Activated T-helper 1 cell treated with anti-CD3 and anti-CD28 coated beads, Interleukin-12 subunit alpha, Interleukin-12 subunit beta, Interleukin-2, Interleukin-4 antibody, amounts not matched to agents 30 ng/mL and 10 ng/mL and 1 ng/mL, durations not matched to agents 14 hours and 24 hours and 36 hours (primary cell): ENCODE results near the gene MEIS1. TPM values are rescaled to one million over a fixed set of nuclear protein-coding genes. Genes with fewer than 3 reads are reported as not detected.

ENCODE experiments used
- DNase-seq: peaks from one replicate; pipeline ENCODE4 v3.0.0; 2021; ENCODE audit warnings: low spot score
- H3K27ac Mint-ChIP-seq: one replicate; pipeline ENCODE4 v1.8.0; 2021; ENCODE audit warnings: mild to moderate bottlenecking, mixed read lengths
- H3K27me3 Mint-ChIP-seq: one replicate; pipeline ENCODE4 v1.8.0; 2022; ENCODE audit warnings: mild to moderate bottlenecking, moderate library complexity, mixed read lengths; ENCODE audit not compliant: insufficient read depth
- H3K36me3 Mint-ChIP-seq: one replicate; pipeline ENCODE4 v1.8.0; 2021; ENCODE audit warnings: low read depth, mixed read lengths
- H3K4me1 Mint-ChIP-seq: one replicate; pipeline ENCODE4 v1.8.0; 2021; ENCODE audit warnings: low read depth, mixed read lengths
- H3K4me3 Mint-ChIP-seq: one replicate; pipeline ENCODE4 v1.8.0; 2021; ENCODE audit warnings: mild to moderate bottlenecking, moderate library complexity, mixed read lengths
- H3K9me3 Mint-ChIP-seq: one replicate; pipeline ENCODE4 v1.8.0; 2021; ENCODE audit warnings: mixed read lengths
- intact Hi-C: fragments of 100-400 bp; cut with micrococcal nuclease; formaldehyde crosslinking; loops from one replicate; pipeline ENCODE4 v1.15.1; 2024
- total RNA-seq: library from RNA; stranded (reverse); gene quantifications from 2 replicates; pipeline ENCODE4 v1.2.3, GENCODE V29; 2022

Gene MEIS1
- total RNA-seq, 1 donor from 2014 or later, result not detected

DNA sequence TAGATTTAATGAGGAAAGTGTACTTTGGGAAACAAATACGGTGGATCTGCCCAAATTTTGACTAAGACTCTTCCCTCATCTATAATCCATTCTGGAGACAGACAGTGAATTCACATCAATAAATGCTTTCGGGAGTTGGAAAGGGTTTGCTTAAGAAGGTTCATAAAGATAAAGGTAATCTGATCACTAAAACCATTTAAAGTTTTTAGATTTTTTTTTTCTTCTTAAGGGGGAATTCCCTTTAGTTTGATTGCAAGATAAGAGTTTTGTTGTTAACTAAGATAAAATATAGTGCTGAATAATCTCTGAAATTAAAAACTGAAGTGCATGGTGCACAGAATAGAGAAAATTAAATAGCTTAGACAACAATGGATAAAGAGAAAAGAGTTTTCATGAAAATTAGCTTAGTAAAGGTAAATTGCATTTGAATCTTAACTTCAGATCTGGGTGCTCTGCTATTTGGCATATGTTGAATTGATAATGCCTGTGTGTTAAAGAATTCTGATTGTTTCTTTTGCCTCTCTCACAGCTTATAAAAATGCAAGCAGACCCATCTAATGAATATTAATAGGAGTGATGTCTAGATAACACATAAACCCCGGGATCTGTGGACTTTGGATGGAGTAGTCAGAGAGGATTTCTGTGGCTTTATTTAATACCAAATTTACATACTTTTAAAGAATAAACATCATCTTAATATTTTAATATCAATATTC is 100.8 kb downstream of the MEIS1 start:
- H3K9me3 Mint-ChIP-seq, result no peaks in the 10 kb centered on the region
- no peak overlapping the region for H3K27ac Mint-ChIP-seq
- DNase-seq, result no peak
- no peak overlapping the region for H3K4me3 Mint-ChIP-seq
- H3K27me3 Mint-ChIP-seq, result peaks cover 3% of the 10 kb centered on the region
- intact Hi-C loops, result no loop called here
- no peaks in the 10 kb centered on the region for H3K36me3 Mint-ChIP-seq
- no peaks in the 10 kb centered on the region for H3K4me1 Mint-ChIP-seq

DNA sequence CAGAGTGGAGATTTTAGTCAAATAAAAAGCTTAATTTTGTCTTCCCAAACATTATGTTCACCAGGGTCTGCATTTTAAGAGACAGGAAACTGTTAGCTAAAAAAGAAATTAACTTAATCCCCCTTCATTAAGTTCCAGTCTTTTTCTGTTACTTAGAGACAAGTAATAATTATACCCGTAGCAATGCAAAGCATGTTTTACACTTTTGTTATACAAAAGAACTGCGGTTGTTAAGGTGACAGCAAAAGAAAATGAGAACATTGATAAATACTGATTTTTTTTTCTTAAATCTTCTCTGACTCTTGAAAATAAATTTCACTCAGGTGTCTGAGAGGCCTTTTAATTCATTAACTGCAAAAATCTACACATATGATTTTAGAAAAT is 101.4 kb downstream of the MEIS1 start:
- no peak overlapping the region for H3K4me3 Mint-ChIP-seq
- H3K4me1 Mint-ChIP-seq, result no peaks in the 10 kb centered on the region
- no peak overlapping the region for H3K27ac Mint-ChIP-seq
- no peaks in the 10 kb centered on the region for H3K9me3 Mint-ChIP-seq
- no peak for DNase-seq
- intact Hi-C loops, result no loop called here
- peaks cover 3% of the 10 kb centered on the region for H3K27me3 Mint-ChIP-seq
- no peaks in the 10 kb centered on the region for H3K36me3 Mint-ChIP-seq

DNA sequence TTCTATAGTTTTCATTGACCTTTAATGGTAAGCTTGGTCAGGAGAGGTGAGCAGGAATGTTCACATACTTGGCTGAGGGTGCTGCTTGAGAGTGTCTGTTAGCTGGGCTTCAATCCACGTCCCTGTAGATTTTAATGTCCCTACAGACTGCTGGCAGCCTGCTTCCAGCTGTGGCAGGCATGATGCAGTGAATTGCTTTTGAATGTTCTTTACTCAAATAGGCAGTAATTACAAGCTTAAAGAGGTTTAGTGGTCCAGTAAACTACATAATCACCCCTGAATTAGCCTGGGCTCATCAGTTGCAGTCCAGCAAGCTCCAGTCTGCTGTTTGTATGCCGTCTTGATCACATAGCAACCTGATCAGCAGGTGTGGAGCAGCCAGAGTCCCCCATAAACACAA is 102.1 kb downstream of the MEIS1 start:
- H3K36me3 Mint-ChIP-seq, result no peaks in the 10 kb centered on the region
- H3K4me3 Mint-ChIP-seq, result no peak overlapping the region
- no peak for DNase-seq
- H3K27ac Mint-ChIP-seq, result no peak overlapping the region
- intact Hi-C loops, result no loop called here
- H3K27me3 Mint-ChIP-seq, result peaks cover 3% of the 10 kb centered on the region
- no peaks in the 10 kb centered on the region for H3K9me3 Mint-ChIP-seq
- no peaks in the 10 kb centered on the region for H3K4me1 Mint-ChIP-seq

DNA sequence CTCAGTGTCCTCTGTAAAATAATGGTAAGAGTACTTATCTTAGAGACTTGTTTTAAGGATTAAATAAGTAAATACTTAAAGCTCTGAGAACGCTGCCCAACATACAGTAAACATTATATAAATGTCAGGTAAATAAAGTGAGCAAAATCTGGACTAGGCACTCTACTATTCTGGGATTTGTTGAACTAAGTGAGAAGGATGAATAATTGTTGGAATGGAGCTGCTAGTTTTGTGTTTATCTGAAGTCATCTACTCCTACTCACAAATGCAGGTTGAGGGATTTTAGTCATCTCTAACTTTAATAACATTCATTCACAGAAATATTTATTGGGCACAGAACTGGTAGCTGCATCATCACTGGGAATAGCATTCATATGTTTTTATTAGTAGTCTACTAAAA is 103.4 kb downstream of the MEIS1 start:
- DNase-seq, result no peak
- Mint-ChIP-seq H3K36me3 (no peaks in the 10 kb centered on the region), H3K27me3 (peaks cover 3% of the 10 kb centered on the region), H3K9me3 (no peaks in the 10 kb centered on the region), H3K4me3 (no peak overlapping the region), H3K4me1 (no peaks in the 10 kb centered on the region), H3K27ac (no peak overlapping the region)
- intact Hi-C loops, result no loop called here

DNA sequence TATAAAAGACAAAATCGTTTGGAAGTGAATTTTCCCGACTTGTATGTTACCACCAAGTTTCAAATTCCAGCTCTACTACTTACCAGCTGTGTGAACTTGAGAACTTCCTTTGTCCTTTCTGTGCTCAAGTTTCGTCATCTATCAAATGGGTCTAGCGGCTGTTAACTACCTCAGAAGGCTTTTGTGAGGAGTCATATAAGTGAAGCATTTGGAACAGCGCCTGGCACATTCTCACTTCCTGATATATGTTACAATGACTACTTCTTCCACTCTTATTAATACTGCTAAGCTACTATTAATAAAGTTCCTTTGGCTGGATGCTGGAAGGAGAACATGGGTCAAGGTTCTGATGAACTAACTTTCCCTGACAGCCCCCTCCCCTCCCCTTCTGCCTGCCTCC is 104.5 kb downstream of the MEIS1 start:
- H3K4me1 Mint-ChIP-seq, result no peaks in the 10 kb centered on the region
- no peak for DNase-seq
- intact Hi-C loops, result no loop called here
- H3K27ac Mint-ChIP-seq, result no peak overlapping the region
- H3K9me3 Mint-ChIP-seq, result no peaks in the 10 kb centered on the region
- H3K27me3 Mint-ChIP-seq, result peaks cover 3% of the 10 kb centered on the region
- H3K36me3 Mint-ChIP-seq, result no peaks in the 10 kb centered on the region
- H3K4me3 Mint-ChIP-seq, result no peak overlapping the region

DNA sequence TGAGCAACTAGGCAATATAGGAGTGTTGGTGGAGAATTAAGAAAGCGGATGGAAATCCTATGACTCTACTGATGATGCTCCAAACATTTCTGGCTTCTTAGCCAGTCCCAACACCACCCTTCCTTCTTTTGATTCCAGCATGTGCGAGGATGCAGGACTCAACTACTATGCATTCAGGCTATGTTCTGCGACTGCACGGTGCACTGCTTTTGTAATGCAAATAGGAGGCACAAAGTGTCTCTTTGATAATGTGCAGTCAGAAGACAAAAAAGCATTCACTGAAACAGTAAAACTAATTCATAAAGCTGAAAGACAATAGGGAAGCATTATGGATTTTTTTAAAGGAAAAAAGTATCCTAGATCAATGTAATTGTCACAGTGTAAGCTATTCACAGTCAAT is 106.7 kb downstream of the MEIS1 start:
- no peak for DNase-seq
- Mint-ChIP-seq H3K4me1 (no peaks in the 10 kb centered on the region), H3K27ac (no peak overlapping the region), H3K4me3 (no peak overlapping the region), H3K36me3 (no peaks in the 10 kb centered on the region), H3K9me3 (no peaks in the 10 kb centered on the region), H3K27me3 (peaks cover 3% of the 10 kb centered on the region)
- intact Hi-C loops, result no loop called here

GRCh38 chr2:66543257-66543767 is 108.4 kb downstream of the MEIS1 start:
- H3K4me3 Mint-ChIP-seq, result no peak overlapping the region
- H3K27me3 Mint-ChIP-seq, result peaks cover 3% of the 10 kb centered on the region
- no peaks in the 10 kb centered on the region for H3K36me3 Mint-ChIP-seq
- H3K27ac Mint-ChIP-seq, result no peak overlapping the region
- no peaks in the 10 kb centered on the region for H3K9me3 Mint-ChIP-seq
- DNase-seq, result no peak
- intact Hi-C loops, result no loop called here
- H3K4me1 Mint-ChIP-seq, result no peaks in the 10 kb centered on the region

DNA sequence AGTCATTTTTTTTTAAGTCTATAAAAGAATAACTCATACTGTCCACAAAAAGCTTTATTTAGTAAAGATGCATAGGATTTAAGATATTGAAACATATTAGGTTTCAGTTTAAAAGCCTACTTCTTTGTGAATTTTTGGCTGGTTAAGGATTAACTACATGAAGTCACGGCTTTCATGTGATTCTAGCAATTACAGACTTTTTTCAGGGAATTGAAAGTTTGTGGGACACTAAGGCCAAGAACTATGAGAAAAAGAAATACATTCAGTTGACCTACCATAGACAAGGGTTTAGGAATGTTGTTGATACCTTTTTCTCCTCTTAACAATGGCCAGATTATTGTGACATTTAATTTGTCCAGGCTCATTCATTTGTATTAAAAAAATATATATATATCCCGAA is 109.3 kb downstream of the MEIS1 start:
- intact Hi-C loops, result no loop called here
- Mint-ChIP-seq H3K27me3 (peaks cover 3% of the 10 kb centered on the region), H3K36me3 (no peaks in the 10 kb centered on the region), H3K4me1 (no peaks in the 10 kb centered on the region), H3K27ac (no peak overlapping the region), H3K4me3 (no peak overlapping the region), H3K9me3 (no peaks in the 10 kb centered on the region)
- DNase-seq, result no peak

DNA sequence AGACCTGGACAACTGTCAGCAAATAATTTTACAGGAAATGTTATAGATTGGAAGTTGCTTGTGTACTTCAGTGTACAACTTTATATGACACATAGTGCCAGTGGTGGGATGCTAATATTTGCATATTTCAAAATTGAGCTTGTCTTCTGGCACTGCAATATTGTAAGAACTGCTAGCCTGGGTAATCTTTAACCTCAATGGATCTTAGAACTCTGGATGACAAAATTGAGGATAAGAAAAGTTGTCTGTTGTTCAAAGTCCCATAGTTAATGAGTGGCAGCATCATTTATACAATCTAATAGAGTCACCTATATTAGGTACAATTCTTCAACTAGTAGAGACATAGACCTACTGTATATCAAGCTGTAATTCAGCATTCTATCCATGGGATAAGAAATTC is 110.3 kb downstream of the MEIS1 start:
- intact Hi-C loops, result no loop called here
- no peak overlapping the region for H3K4me3 Mint-ChIP-seq

DNA sequence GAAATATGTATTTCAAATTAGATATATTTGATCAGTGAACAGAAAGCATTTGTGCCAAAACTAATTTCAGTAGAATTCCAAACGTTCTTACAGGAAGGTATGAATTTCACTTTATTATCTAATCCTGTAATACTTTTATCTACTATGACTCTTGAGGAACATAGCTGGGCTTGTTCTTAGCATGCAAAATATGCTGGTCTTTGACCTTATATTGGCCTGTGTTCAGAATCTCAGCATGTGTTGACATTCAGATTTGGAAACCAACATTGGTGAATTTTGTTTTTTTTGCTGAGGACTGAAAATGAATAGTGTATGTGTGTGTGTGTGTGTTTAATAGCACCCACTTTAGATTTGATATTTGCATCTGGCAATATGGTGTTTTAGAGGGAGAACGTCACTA is 112.2 kb downstream of the MEIS1 start:
- H3K4me3 Mint-ChIP-seq, result no peak overlapping the region
- no peak for DNase-seq
- no peaks in the 10 kb centered on the region for H3K4me1 Mint-ChIP-seq
- intact Hi-C loops, result no loop called here
- no peak overlapping the region for H3K27ac Mint-ChIP-seq
- no peaks in the 10 kb centered on the region for H3K9me3 Mint-ChIP-seq
- no peaks in the 10 kb centered on the region for H3K27me3 Mint-ChIP-seq
- no peaks in the 10 kb centered on the region for H3K36me3 Mint-ChIP-seq

More for the DNA sequence above, 110.3 kb downstream of the MEIS1 start:
- no peaks in the 10 kb centered on the region for H3K9me3 Mint-ChIP-seq
- peaks cover 2% of the 10 kb centered on the region for H3K27me3 Mint-ChIP-seq
- H3K27ac Mint-ChIP-seq, result no peak overlapping the region
- no peaks in the 10 kb centered on the region for H3K4me1 Mint-ChIP-seq
- DNase-seq, result no peak
- H3K36me3 Mint-ChIP-seq, result no peaks in the 10 kb centered on the region

DNA sequence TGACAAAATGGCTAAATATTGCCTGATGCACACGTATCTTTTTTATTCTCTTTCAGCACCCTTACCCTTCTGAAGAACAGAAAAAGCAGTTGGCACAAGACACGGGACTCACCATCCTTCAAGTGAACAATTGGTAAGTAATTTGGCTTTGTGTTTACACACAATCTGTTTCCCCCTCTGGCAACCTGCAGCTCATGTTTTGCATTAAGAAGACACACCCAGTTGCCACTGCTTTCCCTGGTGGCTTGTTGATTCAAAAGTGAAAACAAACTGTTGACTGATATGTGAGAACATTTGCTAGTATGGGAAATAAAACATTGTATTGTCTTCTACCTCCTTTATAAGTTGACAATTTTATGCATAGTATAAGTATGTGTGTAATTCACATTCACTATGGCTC is 113.0 kb downstream of the MEIS1 start:
- Mint-ChIP-seq H3K9me3 (no peaks in the 10 kb centered on the region), H3K27me3 (no peaks in the 10 kb centered on the region), H3K36me3 (no peaks in the 10 kb centered on the region), H3K4me3 (no peak overlapping the region), H3K4me1 (no peaks in the 10 kb centered on the region), H3K27ac (no peak overlapping the region)
- intact Hi-C loops, result no loop called here
- no peak for DNase-seq

GRCh38 chr2:66548422-66548821 is 113.5 kb downstream of the MEIS1 start:
- no peaks in the 10 kb centered on the region for H3K4me1 Mint-ChIP-seq
- no peaks in the 10 kb centered on the region for H3K27me3 Mint-ChIP-seq
- H3K4me3 Mint-ChIP-seq, result no peak overlapping the region
- intact Hi-C loops, result no loop called here
- DNase-seq, result no peak
- H3K9me3 Mint-ChIP-seq, result no peaks in the 10 kb centered on the region
- H3K36me3 Mint-ChIP-seq, result no peaks in the 10 kb centered on the region
- H3K27ac Mint-ChIP-seq, result no peak overlapping the region

DNA sequence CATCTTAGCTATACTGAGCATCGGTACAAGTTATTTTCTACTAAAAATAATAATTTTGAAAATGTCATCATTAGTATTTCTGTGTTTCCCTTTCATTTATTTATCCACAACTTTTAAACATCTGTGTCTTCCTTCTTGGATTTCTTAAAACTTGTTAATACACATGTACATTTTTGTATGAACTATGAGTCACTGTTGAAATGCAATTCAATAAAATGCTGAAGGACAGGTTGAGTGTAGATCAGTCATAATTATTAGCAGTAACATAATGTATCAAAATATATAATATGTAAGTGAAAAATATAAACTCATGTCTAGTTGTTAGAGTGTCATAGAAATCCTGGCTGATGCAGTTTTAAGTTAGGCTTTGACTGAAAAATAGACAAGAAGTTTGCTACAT is 115.9 kb downstream of the MEIS1 start:
- H3K4me1 Mint-ChIP-seq, result no peaks in the 10 kb centered on the region
- DNase-seq, result no peak
- no peaks in the 10 kb centered on the region for H3K36me3 Mint-ChIP-seq
- intact Hi-C loops, result no loop called here
- peaks cover 7% of the 10 kb centered on the region for H3K27me3 Mint-ChIP-seq
- H3K4me3 Mint-ChIP-seq, result no peak overlapping the region
- no peak overlapping the region for H3K27ac Mint-ChIP-seq
- no peaks in the 10 kb centered on the region for H3K9me3 Mint-ChIP-seq

DNA sequence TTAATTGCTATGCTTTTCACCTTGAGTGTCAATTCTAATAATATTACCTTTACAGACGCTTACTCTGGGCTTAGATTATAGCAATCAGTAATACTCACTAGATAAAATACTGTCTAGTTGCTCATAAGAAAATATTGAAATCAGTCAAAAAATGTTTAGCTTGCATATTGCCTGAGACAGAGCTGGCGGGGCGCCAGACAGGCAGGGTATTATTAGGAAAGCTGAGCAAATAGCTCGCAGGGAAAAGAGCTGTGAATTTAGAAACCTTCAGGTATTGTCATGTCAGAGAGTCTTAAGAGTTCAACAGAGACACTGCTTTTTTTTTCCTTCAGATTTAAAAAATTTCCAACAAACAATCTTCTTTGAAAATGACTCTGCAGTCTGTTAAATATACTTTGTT is 118.4 kb downstream of the MEIS1 start:
- H3K4me1 Mint-ChIP-seq, result no peaks in the 10 kb centered on the region
- H3K36me3 Mint-ChIP-seq, result no peaks in the 10 kb centered on the region
- H3K4me3 Mint-ChIP-seq, result no peak overlapping the region
- peaks cover 10% of the 10 kb centered on the region for H3K27me3 Mint-ChIP-seq
- intact Hi-C loops, result no loop called here
- no peaks in the 10 kb centered on the region for H3K9me3 Mint-ChIP-seq
- H3K27ac Mint-ChIP-seq, result no peak overlapping the region
- no peak for DNase-seq
